NCI-H1092 treated with DMSO at 0.1 percent for 48 hours (cell line): Measurements from ENCODE around the gene PIPOX.

ENCODE experiments used
- DNase-seq: peaks from one replicate; lab custom pipeline; 2025; lab: John Stamatoyannopoulos, UW

Gene PIPOX, protein sequence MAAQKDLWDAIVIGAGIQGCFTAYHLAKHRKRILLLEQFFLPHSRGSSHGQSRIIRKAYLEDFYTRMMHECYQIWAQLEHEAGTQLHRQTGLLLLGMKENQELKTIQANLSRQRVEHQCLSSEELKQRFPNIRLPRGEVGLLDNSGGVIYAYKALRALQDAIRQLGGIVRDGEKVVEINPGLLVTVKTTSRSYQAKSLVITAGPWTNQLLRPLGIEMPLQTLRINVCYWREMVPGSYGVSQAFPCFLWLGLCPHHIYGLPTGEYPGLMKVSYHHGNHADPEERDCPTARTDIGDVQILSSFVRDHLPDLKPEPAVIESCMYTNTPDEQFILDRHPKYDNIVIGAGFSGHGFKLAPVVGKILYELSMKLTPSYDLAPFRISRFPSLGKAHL

DNA sequence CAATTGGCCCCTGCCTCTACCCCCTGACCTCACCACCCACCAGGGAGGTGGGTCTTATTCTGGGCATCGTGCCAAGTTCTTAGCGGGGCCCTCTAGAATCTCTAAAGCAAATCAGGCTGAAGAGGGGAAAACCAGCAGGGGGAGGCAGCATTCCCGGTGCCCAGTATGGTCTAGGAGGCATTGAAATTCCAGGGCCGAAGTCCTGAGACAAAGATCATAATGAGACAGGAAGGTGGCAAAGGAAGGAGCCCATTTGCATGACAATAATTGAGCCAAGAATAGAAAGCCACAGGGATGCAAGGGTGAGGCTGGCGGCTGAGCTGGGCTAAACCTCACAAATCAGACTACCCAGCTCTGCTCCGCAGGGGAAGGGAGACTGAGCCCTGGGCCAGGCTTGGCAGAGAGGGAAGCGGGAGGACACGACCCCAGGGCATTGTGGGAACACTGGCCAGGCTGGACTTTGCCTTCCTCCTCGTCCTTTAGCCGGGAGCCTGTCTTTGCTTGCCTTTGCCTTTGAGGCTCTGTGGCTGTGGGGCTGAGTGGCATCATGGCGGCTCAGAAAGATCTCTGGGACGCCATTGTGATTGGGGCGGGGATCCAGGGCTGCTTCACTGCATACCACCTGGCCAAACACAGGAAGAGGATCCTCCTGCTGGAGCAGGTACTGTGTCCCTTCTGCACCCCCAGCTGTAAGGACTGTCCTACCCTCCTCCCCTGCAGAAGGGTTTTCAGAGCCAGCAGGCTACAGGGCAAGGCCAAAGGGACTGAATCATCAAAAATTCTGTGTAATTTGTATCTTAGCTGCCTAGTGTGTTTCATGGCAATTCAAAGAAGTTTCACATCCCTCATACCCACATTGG is at the start of gene PIPOX:
Gene PIPOX (plus strand): TSS at position 463 of the 860 bp plus-strand sequence. CDS start 85 bp downstream, at position 548.
- peak; percentile 89 for DNase-seq

DNA sequence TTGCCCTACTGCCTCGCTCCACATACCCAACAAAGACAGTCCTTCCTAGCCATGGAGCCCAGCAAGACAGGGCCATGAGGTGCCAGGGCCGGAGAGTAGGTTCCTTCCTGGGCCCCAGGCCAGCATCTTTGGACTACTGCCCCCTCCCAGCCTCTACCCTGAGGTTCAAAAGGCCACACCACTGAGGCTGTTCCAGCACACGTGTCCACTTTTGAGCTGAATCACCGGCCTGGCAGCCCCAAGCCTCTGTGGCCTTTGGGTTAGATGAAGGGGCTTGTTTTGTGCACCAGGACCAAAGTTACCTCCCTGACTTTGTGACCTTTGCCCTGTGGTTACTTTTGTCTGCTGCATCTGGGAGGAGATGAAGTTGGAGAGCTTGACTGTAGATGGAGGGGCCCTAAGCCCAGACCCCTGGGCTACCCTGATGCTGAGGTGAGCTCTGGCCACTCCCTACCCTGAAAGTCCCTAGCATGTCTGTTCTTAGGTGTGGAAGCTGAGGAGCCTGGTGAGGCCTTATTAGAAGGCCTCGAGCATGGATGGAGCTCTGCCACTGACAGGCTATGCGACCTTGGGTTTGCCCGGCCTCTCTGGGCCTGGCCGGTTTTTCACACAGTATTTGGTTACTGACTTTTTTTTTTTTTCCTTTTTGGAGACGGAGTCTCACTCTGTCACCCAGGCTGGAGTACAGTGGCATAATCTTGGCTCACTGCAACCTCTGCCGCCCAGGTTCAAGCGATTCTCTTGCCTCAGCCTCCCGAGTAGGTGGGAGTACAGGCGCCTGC is 49.1 kb upstream of the PIPOX start:
- no peak for DNase-seq

DNA sequence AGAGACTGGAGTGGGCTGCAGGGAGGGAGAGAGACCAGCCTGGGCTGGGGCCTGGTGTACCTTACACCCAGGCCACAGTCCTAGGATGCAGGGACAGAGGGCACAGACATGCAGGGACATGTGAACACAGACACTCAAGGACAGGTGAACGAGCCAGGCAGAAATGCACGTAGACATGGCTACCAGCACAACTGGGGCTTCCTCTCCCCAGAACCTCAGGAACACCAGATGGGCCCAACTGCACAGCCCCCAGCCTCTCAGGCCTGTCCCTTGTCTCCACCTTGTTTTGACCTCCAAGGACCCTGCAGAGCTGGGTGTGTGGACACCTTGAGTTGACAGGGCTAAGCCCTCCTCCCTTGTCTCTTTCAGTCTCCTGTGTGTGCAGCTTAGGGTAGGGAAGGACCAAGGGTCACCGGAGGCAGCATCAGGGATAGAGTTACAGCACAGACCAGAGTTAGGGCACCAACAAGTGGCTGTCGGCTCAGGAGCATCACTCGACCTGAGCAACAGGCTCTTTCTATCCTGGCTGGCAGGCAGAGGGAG is 46.3 kb upstream of the PIPOX start:
- peak; percentile 53 for DNase-seq

DNA sequence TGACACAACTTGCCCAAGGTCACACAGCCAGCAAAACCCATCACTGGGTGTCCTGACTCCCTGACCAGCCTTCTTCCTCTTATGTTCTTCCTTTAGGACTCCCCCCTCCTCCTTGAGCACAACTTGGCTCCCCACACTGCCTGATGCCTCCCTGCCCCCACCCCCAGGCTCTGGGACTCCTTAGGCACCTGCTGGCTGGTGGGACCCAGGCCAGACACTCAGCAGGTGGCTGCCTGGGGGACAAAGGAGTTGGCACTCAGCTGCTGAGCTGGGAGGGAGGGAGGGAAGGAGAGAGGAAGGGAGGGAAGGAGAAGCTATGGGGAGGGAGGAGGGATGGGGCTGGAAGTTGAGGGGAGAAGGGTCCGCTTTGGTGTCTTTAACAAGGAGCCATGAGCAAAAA is 45.1 kb upstream of the PIPOX start:
- peak; percentile 93 for DNase-seq

DNA sequence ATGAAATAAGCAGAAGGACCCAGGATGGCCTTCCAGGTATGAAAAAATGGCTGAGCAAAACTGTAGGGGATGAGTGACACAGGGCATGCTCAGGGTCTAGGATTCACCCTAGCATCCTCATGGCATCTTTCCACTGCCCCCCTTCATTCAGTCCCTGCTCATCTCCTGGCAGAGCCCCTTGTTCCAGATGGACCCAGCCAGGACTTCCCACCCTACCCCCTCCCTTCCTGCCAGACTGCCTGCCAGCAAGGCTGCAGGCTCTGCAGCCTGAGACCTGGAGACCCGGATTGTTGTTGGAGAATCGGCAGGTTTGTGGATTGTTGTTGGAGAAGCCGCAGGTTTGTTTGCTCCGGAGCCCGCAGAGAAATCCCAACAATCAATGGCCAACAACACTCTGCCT is 43.7 kb upstream of the PIPOX start:
- DNase-seq, result peak; percentile 53

DNA sequence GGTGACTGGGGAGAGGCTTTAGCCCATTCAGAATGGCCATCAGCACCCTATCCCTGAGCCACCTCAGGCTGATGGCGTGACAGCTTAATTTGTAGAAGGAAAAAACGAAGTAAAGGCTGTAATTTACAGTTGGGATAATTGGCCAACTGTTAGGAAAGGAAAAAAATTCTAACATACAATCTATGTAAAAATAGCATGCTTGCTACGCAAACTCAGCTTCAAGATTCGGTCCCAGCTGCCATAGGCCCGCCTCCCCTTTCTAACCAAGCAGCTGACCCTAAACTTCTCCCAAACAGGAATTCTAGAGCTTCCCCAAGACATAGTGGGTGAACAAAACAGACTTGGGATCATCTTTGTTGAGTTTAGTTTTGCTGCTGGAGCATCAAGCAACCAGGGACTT is 42.0 kb upstream of the PIPOX start:
- DNase-seq, result no peak

DNA sequence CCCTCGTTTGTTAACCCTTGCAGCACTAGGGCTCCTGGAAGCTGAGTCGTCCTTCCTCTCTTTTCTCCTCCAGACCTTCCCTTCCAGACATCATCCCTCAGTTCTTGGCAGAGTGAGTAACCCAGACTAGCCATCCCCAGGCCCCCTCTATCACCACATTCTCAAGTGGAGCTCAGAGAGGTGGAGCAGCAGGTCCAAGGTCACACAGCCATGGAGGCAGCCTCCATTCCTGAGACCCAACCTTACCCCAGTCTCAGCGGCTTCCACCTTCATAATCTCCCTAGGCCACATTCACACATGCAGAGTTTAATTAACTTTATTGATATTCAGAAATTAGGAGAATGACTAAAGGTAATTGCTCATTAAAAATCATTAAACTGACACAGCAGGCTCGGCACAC is 40.1 kb upstream of the PIPOX start:
- DNase-seq, result no peak

DNA sequence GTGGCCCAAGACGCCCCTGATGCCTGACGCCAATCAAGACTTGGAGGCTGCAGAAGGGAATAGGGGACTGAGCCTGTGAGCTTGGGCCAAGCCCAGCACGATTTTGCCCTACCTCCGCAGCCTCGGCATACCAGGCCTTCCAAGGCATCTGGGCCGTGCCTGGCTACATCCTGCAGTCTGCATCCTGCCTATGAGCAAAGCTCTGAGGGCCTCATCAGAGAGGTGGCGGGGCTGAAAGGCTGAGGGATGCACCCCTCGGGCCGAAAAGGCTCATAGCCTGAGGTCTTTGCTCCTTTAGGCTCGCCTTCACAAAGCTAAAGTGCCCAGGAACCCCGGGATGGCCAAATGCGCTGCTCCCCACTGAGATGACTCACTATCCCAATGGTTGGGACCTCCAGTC is 39.7 kb upstream of the PIPOX start:
- no peak for DNase-seq

DNA sequence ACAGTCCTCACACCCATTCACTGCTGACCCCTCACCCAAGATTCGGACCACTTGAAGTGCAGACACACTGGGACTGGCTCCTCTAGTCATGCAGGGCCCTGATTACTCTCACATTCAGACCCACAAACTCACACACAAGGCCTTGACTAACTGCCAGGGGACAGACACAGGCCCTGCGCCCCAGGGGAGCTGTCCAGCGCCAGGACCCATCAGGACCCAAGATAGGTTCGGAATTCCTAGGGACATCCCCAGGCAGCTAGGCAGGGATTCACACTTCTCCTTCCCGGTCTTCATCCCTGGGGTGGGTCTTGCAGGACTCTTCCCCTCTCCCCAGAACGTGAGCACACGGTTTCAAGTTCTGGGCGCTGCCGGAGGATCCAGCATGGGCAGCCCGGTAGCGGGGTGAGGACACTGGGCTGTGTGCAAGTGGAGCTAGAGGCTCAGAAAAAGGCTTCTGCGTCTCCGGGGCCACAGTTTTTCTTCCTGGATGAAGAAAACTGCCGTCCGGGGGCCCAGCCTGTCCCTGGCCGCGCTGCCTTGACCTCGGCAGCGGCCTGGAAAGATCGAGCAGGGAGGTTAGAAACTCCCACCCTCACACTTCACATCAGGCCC is 38.8 kb upstream of the PIPOX start:
- no peak for DNase-seq

DNA sequence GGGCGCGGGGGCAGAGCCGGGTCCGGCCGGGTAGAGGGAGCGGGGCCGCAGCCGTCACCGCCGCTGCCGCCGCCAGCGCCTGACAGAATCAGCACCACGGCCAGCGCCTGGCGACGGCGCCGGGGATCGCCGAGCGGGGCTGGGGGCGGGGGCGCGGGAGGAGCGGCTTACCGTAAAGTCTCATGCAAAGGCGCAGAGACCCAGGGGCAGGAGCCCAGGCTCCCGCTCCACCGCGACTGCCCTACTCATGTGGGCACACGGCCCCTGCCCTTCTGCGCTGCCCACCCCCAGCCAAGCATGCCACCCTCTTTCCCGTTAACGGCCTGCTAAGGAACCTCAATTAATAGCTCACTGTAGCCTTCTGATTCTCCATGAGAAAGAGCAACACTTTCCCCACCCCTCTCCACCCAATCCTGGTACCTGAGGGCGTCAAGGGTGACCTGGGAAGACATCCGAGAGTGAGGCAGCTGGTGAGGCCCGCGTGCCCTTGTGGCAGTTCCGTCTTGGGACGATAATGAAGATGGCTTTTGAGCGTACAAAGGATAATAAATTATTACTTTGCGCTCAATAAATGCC is 36.9 kb upstream of the PIPOX start, which contains the start of gene SEZ6:
Gene SEZ6 (minus strand): TSS at position 98 of the 576 bp plus-strand sequence. CDS start 164 bp downstream, outside the sequence.
- peak; percentile 61 for DNase-seq

DNA sequence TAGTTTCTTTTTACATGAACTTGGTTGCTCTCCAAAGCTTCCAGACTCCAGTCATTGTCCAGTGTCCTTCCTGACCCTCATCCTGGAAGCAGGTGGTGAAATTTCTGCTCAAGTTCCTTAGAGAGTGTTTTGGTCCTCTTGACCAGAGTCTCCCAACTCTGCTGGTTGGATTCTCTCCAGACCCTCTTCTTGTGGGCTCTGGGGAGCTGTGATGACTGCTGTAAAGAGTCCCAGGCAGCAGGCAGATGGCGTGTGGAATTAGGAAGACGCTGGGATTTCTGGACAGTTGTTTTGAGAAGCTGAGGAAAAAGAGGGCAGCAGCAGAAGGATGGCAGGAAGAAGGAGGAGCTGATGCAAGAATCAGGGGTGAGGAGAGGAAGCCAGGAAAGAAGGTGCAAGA is 35.5 kb upstream of the PIPOX start:
- DNase-seq, result no peak

DNA sequence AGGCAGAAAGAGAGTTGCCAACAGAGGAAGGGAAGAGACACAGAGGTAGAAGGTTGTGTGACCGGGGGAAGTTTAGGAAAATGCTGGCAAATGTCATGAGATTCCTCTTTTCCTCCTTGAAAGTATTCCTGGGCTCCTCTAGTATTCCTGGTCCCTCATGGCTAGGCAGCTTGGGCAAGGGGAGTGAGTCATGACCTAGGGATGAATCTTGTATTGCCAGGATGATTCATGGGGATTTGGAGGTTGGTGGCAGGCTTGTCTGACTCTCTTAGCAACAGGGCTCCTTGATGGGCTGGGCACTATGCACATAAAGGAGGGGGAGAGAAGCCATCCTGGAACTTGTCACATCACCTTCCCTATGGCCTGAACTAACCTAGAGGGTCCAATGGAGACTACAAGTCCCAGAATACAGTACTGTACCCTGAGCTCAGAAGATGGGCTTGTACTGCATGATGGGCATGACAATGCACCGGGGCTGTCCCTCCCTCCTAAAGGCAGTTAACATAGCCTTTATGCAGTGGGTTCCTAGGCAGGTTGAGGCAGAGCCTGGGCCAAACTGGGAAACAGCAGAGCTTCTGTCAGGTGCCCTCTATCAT is 35.0 kb upstream of the PIPOX start:
- DNase-seq, result no peak

DNA sequence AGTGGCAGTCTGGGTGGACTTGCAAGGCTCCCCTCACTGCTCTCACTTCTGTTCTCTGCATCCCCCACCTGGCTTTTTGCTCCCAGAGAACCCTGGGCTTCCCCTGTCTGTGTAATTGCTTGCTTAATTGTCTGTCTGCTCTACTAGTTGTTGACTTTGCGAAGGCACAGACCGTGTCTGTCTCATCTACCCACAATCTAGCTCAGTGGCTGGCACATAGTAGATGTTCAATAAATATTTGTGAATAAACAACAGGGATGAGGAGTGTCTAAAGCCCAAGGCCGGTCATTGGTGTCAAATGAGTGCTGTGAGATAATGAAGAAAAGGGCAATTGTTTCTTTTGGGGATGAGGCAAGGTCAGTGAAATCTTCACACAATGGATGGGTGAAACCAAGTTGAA is 34.4 kb upstream of the PIPOX start:
- no peak for DNase-seq

DNA sequence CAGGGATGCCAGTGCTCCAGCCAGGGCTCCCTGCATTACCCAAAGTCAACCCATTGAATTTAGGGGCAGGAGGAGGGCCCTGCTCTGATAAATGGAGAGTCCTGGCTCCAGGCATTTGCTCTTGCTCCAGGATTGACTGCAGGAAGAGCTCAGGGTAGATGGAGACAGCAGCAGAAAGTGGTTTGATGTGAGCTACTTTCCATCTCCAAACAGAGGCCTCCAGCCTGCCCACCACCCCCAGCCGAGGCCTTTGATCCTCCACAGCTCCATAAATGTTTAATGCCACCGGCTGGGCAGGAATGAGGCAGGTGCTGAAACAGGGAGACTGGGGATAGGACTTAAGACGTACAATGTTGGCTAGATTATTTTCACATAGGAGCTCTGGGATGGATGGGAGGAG is 32.8 kb upstream of the PIPOX start:
- no peak for DNase-seq

DNA sequence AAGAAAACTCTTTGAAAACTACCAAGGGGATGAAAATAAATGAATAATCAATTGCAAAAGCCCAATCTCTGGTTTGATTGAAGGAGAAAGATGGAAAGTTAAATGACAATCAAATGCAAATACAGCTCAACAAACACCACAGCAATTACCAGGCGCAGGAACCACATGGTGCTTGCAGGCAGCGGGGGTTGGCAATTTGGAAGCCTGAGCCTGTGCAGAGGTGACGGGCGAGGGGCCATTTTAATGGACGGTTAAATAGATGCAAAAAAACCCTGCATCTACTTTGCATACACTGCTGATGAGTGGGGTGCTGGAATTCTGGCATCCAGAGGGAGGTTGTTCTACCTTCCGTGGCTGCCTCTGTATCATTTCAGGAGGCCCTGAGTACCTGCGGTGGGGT is 32.4 kb upstream of the PIPOX start:
- no peak for DNase-seq

DNA sequence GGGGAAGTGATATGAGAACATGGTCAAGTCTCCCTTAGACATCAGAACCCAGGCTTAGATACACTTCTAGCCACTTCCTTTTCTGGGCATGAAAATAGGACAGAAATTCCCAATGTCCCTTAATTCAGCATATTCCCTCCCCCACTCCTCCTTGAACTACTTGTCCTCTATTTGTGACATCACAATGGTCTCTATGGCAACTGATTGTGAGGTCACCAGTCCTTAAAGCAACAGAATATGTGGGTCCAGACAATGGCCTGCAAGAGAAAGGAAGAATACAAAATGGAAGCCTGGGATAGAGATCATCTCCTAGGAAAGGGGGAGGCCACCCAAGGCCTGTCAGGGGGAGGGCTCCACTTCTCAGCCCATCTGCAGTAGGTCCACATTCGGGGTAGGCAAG is 30.4 kb upstream of the PIPOX start:
- DNase-seq, result no peak

DNA sequence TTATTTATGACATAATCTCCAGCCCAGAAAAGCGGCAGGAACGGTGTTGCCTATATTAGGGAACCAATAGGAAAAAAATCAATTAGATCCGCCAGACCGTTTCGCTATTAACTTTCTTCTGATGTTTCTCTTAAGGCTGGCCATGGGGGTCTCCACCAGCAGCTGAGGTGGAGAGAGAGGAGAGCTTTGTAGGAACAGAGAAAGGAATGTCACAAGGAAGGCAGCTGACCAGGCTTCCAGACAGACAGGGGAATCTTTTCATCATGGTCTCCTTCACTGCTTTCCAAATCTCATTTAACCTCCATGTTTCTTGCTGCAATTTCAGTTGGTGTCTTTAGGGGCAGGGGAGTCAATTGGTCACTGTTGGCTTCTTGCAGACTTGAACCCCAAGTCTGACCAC is 28.2 kb upstream of the PIPOX start:
- DNase-seq, result no peak

DNA sequence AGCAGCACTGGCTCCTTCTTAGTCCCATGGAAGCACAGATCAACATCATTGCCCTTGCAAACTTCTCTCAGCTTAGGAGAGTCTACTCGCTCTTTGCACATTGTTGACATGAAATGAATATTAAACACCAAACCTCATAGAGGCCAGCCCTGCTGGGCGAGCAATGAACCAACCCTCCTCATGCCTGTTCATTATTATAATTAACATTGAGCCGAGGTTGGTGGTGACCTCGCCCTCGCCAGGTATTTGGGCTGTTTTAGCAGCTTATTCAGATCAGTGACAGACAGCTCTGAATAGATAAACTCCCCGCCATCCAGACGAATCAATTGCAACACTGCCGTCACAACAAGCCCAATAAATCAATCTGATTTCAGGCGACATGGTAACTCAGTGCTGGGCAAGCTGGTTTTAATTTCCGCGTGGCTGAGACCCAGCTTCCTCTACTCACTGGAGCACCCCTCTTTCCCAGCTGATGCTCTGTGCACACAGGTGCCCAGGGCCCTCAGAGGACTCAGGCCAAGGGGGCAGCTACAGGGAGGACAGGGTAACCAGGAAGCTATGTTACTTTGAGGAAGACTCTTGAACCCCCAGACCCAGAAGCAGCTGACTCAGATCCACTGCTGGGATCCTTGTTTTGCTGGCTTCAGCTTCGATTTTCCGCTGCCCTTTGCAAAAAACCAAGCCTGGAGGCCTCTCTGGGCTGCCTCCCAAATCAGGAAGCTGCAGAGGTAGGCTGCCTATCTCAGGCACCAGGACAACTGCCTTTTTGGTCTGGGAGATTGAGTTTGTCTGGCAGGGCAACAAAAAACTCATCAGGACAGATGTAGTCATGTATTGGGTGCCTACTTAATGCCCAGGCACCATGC is 26.4 kb upstream of the PIPOX start:
- no peak for DNase-seq

DNA sequence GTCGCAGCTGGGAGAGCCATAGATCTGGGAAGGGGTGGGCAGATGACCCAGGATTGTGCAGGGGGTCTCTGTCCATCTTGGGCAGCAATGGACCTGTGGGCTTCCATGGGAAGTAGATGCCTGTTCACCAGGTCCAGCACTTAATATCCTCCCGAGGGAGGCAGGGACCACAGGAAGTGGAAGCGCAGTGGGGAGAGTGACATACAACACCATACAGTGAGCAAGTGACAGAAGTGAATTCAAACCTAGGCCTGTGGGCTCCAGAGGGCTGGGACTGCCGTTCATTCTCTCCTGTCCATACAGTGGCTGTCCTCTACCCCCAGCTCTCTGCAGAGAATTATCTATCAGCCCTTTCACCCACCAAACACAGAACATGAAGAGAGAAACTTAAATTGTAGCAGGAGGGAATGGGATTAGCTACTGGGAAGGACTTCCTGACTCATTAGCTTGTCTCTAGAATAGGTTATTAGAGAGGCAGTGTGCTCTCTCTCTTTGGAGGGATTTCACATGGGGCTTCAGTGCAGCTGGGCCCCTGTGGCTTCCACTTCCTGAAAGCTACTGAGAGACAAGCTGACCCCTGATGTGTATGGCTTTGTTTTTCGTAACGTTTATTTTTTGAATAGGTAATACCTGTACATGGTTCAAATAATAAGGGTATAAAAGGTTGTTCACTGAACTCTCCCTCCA is 24.0 kb upstream of the PIPOX start:
- no peak for DNase-seq
